Esophagus squamous epithelium (tissue), 4 donors: ENCODE results near the gene MORC3.
A peak's percentile ranks its signal among the peaks of the same experiment; 100 is the strongest.

ENCODE experiments used
- CTCF ChIP-seq, 6 experiments: fragments of 450-650 bp in 4 of 6; fragments of 200-600 bp in 2 of 6; sonication (generic) in 2 of 6; IDR thresholded peaks; one replicate each; pipeline ENCODE4 v1.5.1; 2016 to 2019; ENCODE audit warnings: antibody characterized with exemption in 6 of 6, mild to moderate bottlenecking in 4 of 6, moderate library complexity in 4 of 6
- POLR2A ChIP-seq, 4 donors: fragments of 450-650 bp; IDR thresholded peaks; one replicate each; pipeline ENCODE4 v1.6.1; 2017; ENCODE audit warnings: antibody characterized with exemption in 4 of 4, mild to moderate bottlenecking in 4 of 4, moderate library complexity in 3 of 4

GRCh38 chr21:36388835-36389234, 68.8 kb downstream of the MORC3 start:
- no peak for TF ChIP-seq POLR2A (IDR thresholded peaks at IDR 0.05)
- peak in 3 of 6 experiments; percentile 5 to 34 (median 23) for TF ChIP-seq CTCF (IDR thresholded peaks at IDR 0.05)
